Esophagus squamous epithelium (tissue), 4 donors: ENCODE results near the gene NFS1.
"Not testable (repeated sequence)": the region's sequence is repeated elsewhere in the genome, so short reads cannot be mapped to it uniquely, and the experiment has no call there.

Experiments
- POLR2A ChIP-seq, 4 donors: fragments of 450-650 bp; IDR thresholded peaks; one replicate each; pipeline ENCODE4 v1.6.1; 2017; ENCODE audit warnings: antibody characterized with exemption in 4 of 4, mild to moderate bottlenecking in 4 of 4, moderate library complexity in 3 of 4
- TF ChIP-seq, protein P1 (sequence below), 6 experiments: fragments of 450-650 bp in 4 of 6; fragments of 200-600 bp in 2 of 6; sonication (generic) in 2 of 6; IDR thresholded peaks; one replicate each; pipeline ENCODE4 v1.5.1; 2016 to 2019; ENCODE audit warnings: antibody characterized with exemption in 6 of 6, mild to moderate bottlenecking in 4 of 6, moderate library complexity in 4 of 6

DNA sequence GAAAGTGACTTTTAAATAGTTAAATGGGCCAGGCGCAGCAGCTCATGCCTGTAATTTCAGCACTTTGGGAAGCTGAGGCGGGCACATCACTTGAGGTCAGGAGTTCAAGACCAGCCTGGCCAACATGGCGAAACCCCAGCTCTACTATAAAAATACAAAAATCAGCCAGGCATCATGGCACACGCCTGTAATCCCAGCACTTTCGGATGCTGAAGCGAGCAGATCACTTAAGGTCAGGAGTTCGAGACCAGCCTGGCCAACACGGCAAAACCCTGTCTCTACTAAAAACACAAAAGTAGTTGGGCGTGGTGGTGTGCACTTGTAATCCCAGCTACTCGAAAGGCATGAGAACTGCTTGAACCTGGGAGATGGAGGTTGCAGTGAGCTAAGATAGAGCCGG, 6.7 kb upstream of the NFS1 start:
- TF ChIP-seq, protein P1, sequence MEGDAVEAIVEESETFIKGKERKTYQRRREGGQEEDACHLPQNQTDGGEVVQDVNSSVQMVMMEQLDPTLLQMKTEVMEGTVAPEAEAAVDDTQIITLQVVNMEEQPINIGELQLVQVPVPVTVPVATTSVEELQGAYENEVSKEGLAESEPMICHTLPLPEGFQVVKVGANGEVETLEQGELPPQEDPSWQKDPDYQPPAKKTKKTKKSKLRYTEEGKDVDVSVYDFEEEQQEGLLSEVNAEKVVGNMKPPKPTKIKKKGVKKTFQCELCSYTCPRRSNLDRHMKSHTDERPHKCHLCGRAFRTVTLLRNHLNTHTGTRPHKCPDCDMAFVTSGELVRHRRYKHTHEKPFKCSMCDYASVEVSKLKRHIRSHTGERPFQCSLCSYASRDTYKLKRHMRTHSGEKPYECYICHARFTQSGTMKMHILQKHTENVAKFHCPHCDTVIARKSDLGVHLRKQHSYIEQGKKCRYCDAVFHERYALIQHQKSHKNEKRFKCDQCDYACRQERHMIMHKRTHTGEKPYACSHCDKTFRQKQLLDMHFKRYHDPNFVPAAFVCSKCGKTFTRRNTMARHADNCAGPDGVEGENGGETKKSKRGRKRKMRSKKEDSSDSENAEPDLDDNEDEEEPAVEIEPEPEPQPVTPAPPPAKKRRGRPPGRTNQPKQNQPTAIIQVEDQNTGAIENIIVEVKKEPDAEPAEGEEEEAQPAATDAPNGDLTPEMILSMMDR (IDR thresholded peaks at IDR 0.05): not testable (repeated sequence)
- TF ChIP-seq POLR2A (IDR thresholded peaks at IDR 0.05): not testable (repeated sequence)
